Right lobe of liver (tissue), 6 donors: ENCODE measurements around the gene UGT1A10. TPM values are rescaled to one million over a fixed set of nuclear protein-coding genes. Genes with fewer than 3 reads are reported as not detected.

Experiments
- ATAC-seq, 4 donors: fragments of 200-7000 bp; cut with Tn5 transposase; one replicate each; pipeline ENCODE4 v1.9.1; 2020; ENCODE audit warnings: mild to moderate bottlenecking in 4 of 4, moderate library complexity in 4 of 4
- DNase-seq, 3 donors: peaks; one replicate each; pipeline ENCODE4 v3.0.0-alpha.2; 2020
- H3K27ac ChIP-seq, 3 donors: fragments of 200-600 bp; one replicate each; pipeline ENCODE4 v1.8.0; 2022
- H3K27me3 ChIP-seq, 2 donors: fragments of 200-600 bp; one replicate each; pipeline ENCODE4 v1.8.0; 2022
- H3K36me3 ChIP-seq, 4 donors: fragments of 200-600 bp; sonication (generic) in 1 of 4; one replicate each; pipeline versions ENCODE4 v1.5.1 to v1.8.0; 2017 to 2022; ENCODE audit warnings: control low read depth in 1 of 4
- H3K4me1 ChIP-seq, 4 donors: fragments of 200-600 bp; sonication (generic) in 1 of 4; one replicate each; pipeline versions ENCODE4 v1.5.1 to v1.8.0; 2017 to 2022; ENCODE audit warnings: control low read depth in 1 of 4
- H3K4me3 ChIP-seq, 3 donors: fragments of 200-600 bp; one replicate each; pipeline ENCODE4 v1.8.0; 2022
- H3K9me3 ChIP-seq, 4 donors: fragments of 200-600 bp; sonication (generic) in 1 of 4; one replicate each; pipeline versions ENCODE4 v1.5.1 to v1.8.0; 2017 to 2022; ENCODE audit warnings: control low read depth in 1 of 4
- POLR2A ChIP-seq: fragments of 450-650 bp; IDR thresholded peaks from one replicate; pipeline ENCODE4 v1.6.1; 2017; ENCODE audit warnings: antibody characterized with exemption, mild to moderate bottlenecking
- WGBS: methylation state at CpG from one replicate; pipeline ENCODE4 v1.1.6; 2018; ENCODE audit warnings: low coverage, low lambda C conversion rate; ENCODE audit not compliant: insufficient coverage; ENCODE audit errors: missing lambda C conversion rate; 5-methylcytosine and 5-hydroxymethylcytosine counted together
- intact Hi-C, 2 donors: fragments of 100-400 bp; cut with DNase I; formaldehyde crosslinking; loops; one replicate each; pipeline versions ENCODE4 v1.11.2 to v1.14.1; 2022
- total RNA-seq, 6 experiments: library from RNA; depleted of rRNA in 2 of 6; stranded (reverse); fragments of >200 nt in 2 of 6; fragmentation: NEBNext Ultra II Directional in 3 of 6; extraction: Animal tissue kit (Norgen Biotek cat#: 25700) in 3 of 6; gene quantifications; one replicate each; pipeline versions ENCODE4 v1.1.0 to v1.2.4, GENCODE V29; 2016 to 2023
- TF ChIP-seq, protein P1 (sequence below), 4 donors: fragments of 200-600 bp in 3 of 4; fragments of 450-650 bp in 1 of 4; IDR thresholded peaks; one replicate each; pipeline versions ENCODE4 v1.5.1 to v1.8.0; 2016 to 2022; ENCODE audit warnings: antibody characterized with exemption in 4 of 4, mild to moderate bottlenecking in 2 of 4
- donor health status: DM: no; HTN: yes; CAD: no.
- donor health status: DM: no; HTN: no; CAD: no.
- donor health status: DM: no; HTN: no; CAD: no.
- donor health status: DM: no; HTN: yes; CAD: no.
- donor health status: DM: no; HTN: yes; CAD: no.

UGT1A10 gene
- total RNA-seq, 6 experiments from 2014 or later = 0.11 TPM; not detected in 5

GRCh38 chr2:233760043-233760442 is 123.8 kb downstream of the UGT1A10 start, which contains the start of gene UGT1A1:
UGT1A1 (plus strand) TSS chr2:233760270; CDS start chr2:233760288, 18 bp downstream.
- Histone ChIP-seq H3K4me1 (peaks cover 0 to 41% (median 16%) of the 10 kb centered on the region in 4 donors), H3K27me3 (no peaks in the 10 kb centered on the region), H3K27ac (peak within 1 kb of the TSS; percentile 80 to 92 (median 91)), H3K36me3 (peaks cover 0 to 2% (median 0%) of the 10 kb centered on the region in 4 donors), H3K4me3 (peak within 1 kb of the TSS; percentile 12 to 69 (median 69)), H3K9me3 (no peaks in the 10 kb centered on the region)
- DNase-seq (peak in 2 of 3 donors; percentile 58 to 83), ATAC-seq (peak; percentile 6 to 58 (median 42))
- WGBS = 36% methylated on average over 6 of the region's 6 CpGs
- intact Hi-C loops = loop anchor here in 1 of 2 donors (5.0 kb wide), 1 partner anchor 43 kb away; the partner anchor contains the start of gene UGT1A4
- peak; percentile 66 for TF ChIP-seq POLR2A
- TF ChIP-seq, protein P1, sequence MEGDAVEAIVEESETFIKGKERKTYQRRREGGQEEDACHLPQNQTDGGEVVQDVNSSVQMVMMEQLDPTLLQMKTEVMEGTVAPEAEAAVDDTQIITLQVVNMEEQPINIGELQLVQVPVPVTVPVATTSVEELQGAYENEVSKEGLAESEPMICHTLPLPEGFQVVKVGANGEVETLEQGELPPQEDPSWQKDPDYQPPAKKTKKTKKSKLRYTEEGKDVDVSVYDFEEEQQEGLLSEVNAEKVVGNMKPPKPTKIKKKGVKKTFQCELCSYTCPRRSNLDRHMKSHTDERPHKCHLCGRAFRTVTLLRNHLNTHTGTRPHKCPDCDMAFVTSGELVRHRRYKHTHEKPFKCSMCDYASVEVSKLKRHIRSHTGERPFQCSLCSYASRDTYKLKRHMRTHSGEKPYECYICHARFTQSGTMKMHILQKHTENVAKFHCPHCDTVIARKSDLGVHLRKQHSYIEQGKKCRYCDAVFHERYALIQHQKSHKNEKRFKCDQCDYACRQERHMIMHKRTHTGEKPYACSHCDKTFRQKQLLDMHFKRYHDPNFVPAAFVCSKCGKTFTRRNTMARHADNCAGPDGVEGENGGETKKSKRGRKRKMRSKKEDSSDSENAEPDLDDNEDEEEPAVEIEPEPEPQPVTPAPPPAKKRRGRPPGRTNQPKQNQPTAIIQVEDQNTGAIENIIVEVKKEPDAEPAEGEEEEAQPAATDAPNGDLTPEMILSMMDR (IDR thresholded peaks at IDR 0.05) = no peak

GRCh38 chr2:233761040-233761769 is 125.0 kb downstream of the UGT1A10 start:
- H3K9me3 ChIP-seq = no peaks in the 10 kb centered on the region
- DNase-seq = peak in 1 of 3 donors; percentile 72
- peaks cover 0 to 36% (median 17%) of the 10 kb centered on the region in 4 donors for H3K4me1 ChIP-seq
- WGBS = 25% methylated on average over 4 of the region's 4 CpGs
- no peaks in the 10 kb centered on the region for H3K27me3 ChIP-seq
- intact Hi-C loops = loop anchor here in 1 of 2 donors (5.0 kb wide), 1 partner anchor 44 kb away; the partner anchor contains the start of gene UGT1A4
- TF ChIP-seq POLR2A = peak; percentile 90
- TF ChIP-seq, protein P1 (IDR thresholded peaks at IDR 0.05) = no peak
- peak overlapping the region; percentile 80 to 92 (median 91) for H3K27ac ChIP-seq
- H3K36me3 ChIP-seq = no peaks in the 10 kb centered on the region
- H3K4me3 ChIP-seq = peak overlapping the region; percentile 29 to 69 (median 69)
- ATAC-seq = peak; percentile 8 to 58 (median 48)

GRCh38 chr2:233764264-233764663 is 128.0 kb downstream of the UGT1A10 start:
- peak; percentile 47 to 82 (median 72) for ATAC-seq
- Histone ChIP-seq H3K4me3 (peak overlapping the region in 2 of 3 donors; percentile 69), H3K27me3 (no peaks in the 10 kb centered on the region), H3K9me3 (no peaks in the 10 kb centered on the region), H3K27ac (peak overlapping the region; percentile 55 to 92 (median 91)), H3K4me1 (peaks cover 0 to 14% (median 6%) of the 10 kb centered on the region in 4 donors), H3K36me3 (peaks cover 0 to 29% (median 8%) of the 10 kb centered on the region in 4 donors)
- DNase-seq = peak; percentile 63 to 84 (median 73)
- intact Hi-C loops = loop anchor here in 1 of 2 donors (5.0 kb wide), 1 partner anchor 47 kb away; the partner anchor contains the start of gene UGT1A4
- 13% methylated on average over 6 of the region's 7 CpGs for WGBS
- TF ChIP-seq POLR2A = peak; percentile 40
- TF ChIP-seq, protein P1 (IDR thresholded peaks at IDR 0.05) = no peak

GRCh38 chr2:233764761-233765160 is 128.5 kb downstream of the UGT1A10 start:
- Histone ChIP-seq H3K27ac (peak overlapping the region; percentile 55 to 92 (median 56)), H3K4me1 (peaks cover 0 to 10% (median 5%) of the 10 kb centered on the region in 4 donors), H3K9me3 (no peaks in the 10 kb centered on the region), H3K36me3 (peaks cover 0 to 34% (median 10%) of the 10 kb centered on the region in 4 donors), H3K27me3 (no peaks in the 10 kb centered on the region), H3K4me3 (peak overlapping the region in 2 of 3 donors; percentile 29 to 69)
- WGBS = 27% methylated on average over 2 of the region's 3 CpGs
- intact Hi-C loops = loop anchor here in 1 of 2 donors (5.0 kb wide), 1 partner anchor 47 kb away; the partner anchor contains the start of gene UGT1A4
- ATAC-seq (peak in 3 of 4 donors; percentile 0 to 1 (median 1)), DNase-seq (peak in 1 of 3 donors; percentile 70)
- TF ChIP-seq, protein P1 (IDR thresholded peaks at IDR 0.05) = no peak
- no peak for TF ChIP-seq POLR2A
